ENCODE data around the gene AGAP2. TPM values are rescaled to one million over a fixed set of nuclear protein-coding genes. Genes with fewer than 3 reads are reported as not detected.

AGAP2 gene
- total and polyA plus RNA-seq, 9 of the 15 experiments (the other 6 are each of a cell fraction or from before 2014, with no cell fraction given), result 0.04 to 0.77 (median 0.28) TPM; not detected in 1

- TF ChIP-seq ZNF280B (CRISPR knock-in tag; IDR thresholded peaks at IDR 0.05) (no peak), CSDE1 (IDR thresholded peaks at IDR 0.05) (no peak), CREB3L1 (IDR thresholded peaks at IDR 0.05; ENCODE audit: borderline replicate concordance, low read depth) (peak; percentile 67; the same call in 1 of the 2 replicates), BRD9 (IDR thresholded peaks at IDR 0.05; ENCODE audit: low read depth, partially characterized antibody) (no peak), FOXP4 (CRISPR knock-in tag; IDR thresholded peaks at IDR 0.05; ENCODE audit: borderline replicate concordance) (peak; percentile 88), ZNF449 (CRISPR knock-in tag; IDR thresholded peaks at IDR 0.05) (no peak), GTF2A2 (tag; IDR thresholded peaks at IDR 0.05) (no peak), ZBTB9 (CRISPR knock-in tag; IDR thresholded peaks at IDR 0.05) (no peak)
These were observed 44.3 kb upstream of the AGAP2 start, which contains the start of gene TSFM (continued) for GRCh38 chr12:57782608-57783465.
